ENCODE measurements around the gene KIF2C. TPM values are rescaled to one million over a fixed set of nuclear protein-coding genes. Genes with fewer than 3 reads are reported as not detected.
"Not testable (repeated sequence)": the region's sequence is repeated elsewhere in the genome, so short reads cannot be mapped to it uniquely, and the experiment has no call there.

Gene KIF2C
- total RNA-seq, 1 donor from 2014 or later = 56.5 TPM

DNA sequence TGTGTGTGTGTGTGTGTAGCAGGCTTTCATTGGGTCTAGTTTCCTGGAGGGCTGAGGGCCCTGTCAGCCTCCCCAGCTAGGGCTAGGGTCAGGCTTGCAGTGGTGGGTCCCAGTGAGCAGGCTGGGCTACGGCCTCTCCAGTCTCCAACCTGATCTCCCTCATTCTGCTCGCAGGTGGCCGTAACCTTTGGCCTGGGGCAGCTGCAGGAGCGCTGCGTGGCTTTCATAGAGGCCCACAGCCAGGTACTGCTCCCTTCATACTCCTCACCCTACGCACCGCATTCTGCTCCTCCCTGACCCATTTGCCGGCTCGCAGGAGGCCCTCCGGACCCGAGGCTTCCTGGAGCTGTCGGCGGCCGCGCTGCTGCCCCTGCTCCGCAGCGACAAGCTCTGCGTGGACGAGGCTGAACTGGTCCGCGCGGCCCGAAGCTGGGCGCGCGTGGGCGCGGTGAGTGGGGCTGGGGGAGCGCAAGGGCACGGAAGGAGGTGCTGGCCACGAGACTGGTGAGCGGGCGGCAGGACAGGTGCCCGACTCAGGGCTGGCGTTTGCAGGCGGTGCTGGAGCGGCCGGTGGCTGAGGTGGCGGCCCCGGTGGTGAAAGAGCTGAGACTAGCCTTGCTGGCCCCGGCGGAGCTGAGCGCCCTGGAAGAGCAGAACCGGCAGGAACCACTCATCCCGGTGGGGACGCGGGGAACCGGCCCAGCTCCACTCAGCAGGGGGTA is 73.3 kb downstream of the KIF2C start:
- H3K4me1 Mint-ChIP-seq (ENCODE audit: unreplicated experiment) = peaks cover 39% of the 10 kb centered on the region
- no peak overlapping the region for H3K27ac Mint-ChIP-seq
- H3K36me3 Mint-ChIP-seq = peaks cover 7% of the 10 kb centered on the region
- peaks cover 5% of the 10 kb centered on the region for H3K9me3 Mint-ChIP-seq
- TF ChIP-seq, protein P1, sequence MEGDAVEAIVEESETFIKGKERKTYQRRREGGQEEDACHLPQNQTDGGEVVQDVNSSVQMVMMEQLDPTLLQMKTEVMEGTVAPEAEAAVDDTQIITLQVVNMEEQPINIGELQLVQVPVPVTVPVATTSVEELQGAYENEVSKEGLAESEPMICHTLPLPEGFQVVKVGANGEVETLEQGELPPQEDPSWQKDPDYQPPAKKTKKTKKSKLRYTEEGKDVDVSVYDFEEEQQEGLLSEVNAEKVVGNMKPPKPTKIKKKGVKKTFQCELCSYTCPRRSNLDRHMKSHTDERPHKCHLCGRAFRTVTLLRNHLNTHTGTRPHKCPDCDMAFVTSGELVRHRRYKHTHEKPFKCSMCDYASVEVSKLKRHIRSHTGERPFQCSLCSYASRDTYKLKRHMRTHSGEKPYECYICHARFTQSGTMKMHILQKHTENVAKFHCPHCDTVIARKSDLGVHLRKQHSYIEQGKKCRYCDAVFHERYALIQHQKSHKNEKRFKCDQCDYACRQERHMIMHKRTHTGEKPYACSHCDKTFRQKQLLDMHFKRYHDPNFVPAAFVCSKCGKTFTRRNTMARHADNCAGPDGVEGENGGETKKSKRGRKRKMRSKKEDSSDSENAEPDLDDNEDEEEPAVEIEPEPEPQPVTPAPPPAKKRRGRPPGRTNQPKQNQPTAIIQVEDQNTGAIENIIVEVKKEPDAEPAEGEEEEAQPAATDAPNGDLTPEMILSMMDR (conservative IDR thresholded peaks at IDR 0.05) = no peak
- H3K27me3 Mint-ChIP-seq = no peaks in the 10 kb centered on the region
- DNase-seq (ENCODE audit: extremely low spot score, unreplicated experiment) = no peak
- peak overlapping the region; percentile 81 for H3K4me3 Mint-ChIP-seq

GRCh38 chr1:44815926-44816325 is 76.3 kb downstream of the KIF2C start:
- H3K9me3 Mint-ChIP-seq; H3K36me3 Mint-ChIP-seq; DNase-seq (ENCODE audit: extremely low spot score, unreplicated experiment); H3K27me3 Mint-ChIP-seq; H3K27ac Mint-ChIP-seq: not testable (repeated sequence)
- Mint-ChIP-seq H3K4me1 (ENCODE audit: unreplicated experiment) (peaks cover 41% of the 10 kb centered on the region), H3K4me3 (peak overlapping the region; percentile 78)

DNA sequence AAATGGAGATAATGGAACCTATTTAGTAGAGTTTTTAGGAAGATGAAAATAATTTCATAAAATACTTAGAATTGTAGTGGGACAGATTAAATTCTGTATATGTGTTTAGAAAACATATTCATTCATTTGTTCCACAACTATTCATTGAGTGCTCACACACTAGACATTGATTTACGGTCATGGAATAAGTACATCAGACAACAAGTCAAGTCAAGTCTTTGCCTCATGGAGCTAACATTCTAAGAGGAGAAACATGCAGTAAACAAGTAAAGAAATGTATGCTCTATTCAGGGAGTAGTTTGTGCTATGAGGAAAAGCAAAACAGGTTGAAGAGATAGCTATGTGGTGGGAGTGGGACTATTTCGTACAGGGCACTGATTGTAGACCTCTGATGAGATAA is 77.7 kb downstream of the KIF2C start:
- H3K9me3 Mint-ChIP-seq = peaks cover 5% of the 10 kb centered on the region
- TF ChIP-seq, protein P1 (conservative IDR thresholded peaks at IDR 0.05) = no peak

More for the DNA sequence above, 77.7 kb downstream of the KIF2C start:
- peak overlapping the region; percentile 39 for H3K4me3 Mint-ChIP-seq
- DNase-seq (ENCODE audit: extremely low spot score, unreplicated experiment) = no peak
- H3K27ac Mint-ChIP-seq = peak overlapping the region; percentile 49
- peaks cover 28% of the 10 kb centered on the region for H3K4me1 Mint-ChIP-seq (ENCODE audit: unreplicated experiment)
- H3K36me3 Mint-ChIP-seq = peaks cover 7% of the 10 kb centered on the region
- peaks cover 3% of the 10 kb centered on the region for H3K27me3 Mint-ChIP-seq

Other genes starting within 250 kb of the KIF2C start
- gene TMEM53, start 65.4 kb upstream of the KIF2C start, total RNA-seq (ENCODE audit: low replicate concordance) = 6.6 and 9.1 TPM in 2 replicates
- gene ARMH1, start 65.1 kb upstream of the KIF2C start, total RNA-seq (ENCODE audit: low replicate concordance) = 5.5 and 11.6 TPM in 2 replicates
- not detected in 2 replicates for gene RNU5D-1, start 8.7 kb upstream of the KIF2C start, total RNA-seq (ENCODE audit: low replicate concordance)
- gene RPS8, start 35.7 kb downstream of the KIF2C start, total RNA-seq (ENCODE audit: low replicate concordance) = 2,494 and 2,620 TPM in 2 replicates
- gene BEST4, start 48.3 kb downstream of the KIF2C start, total RNA-seq (ENCODE audit: low replicate concordance) = 0.48 and 0.99 TPM in 2 replicates
- 18.5 and 39.1 TPM in 2 replicates for gene PLK3, start 60.5 kb downstream of the KIF2C start, total RNA-seq (ENCODE audit: low replicate concordance)
- gene DYNLT4, start 67.5 kb downstream of the KIF2C start, total RNA-seq (ENCODE audit: low replicate concordance) = 1.1 TPM in 1 of 2 replicates, not detected in the other
- 7.0 and 10.3 TPM in 2 replicates for gene BTBD19, start 68.7 kb downstream of the KIF2C start, total RNA-seq (ENCODE audit: low replicate concordance)
- 1.6 and 3.4 TPM in 2 replicates for gene PTCH2, start 103.4 kb downstream of the KIF2C start, total RNA-seq (ENCODE audit: low replicate concordance)
- 16.1 and 21.9 TPM in 2 replicates for gene EIF2B3, start 246.8 kb downstream of the KIF2C start, total RNA-seq (ENCODE audit: low replicate concordance)